Lung (tissue), 12 donors: ENCODE results near the gene PTPRT. TPM values are rescaled to one million over a fixed set of nuclear protein-coding genes. Genes with fewer than 3 reads are reported as not detected.

Experiments used
- ATAC-seq: fragments of 200-7000 bp; cut with Tn5 transposase; one replicate; pipeline ENCODE4 v1.9.1; 2020; ENCODE audit warnings: moderate number of reproducible peaks; ENCODE audit not compliant: insufficient read depth, low FRiP score
- DNase-seq, 3 donors: peaks; one replicate each; pipeline ENCODE4 v3.0.0-alpha.2; 2013 to 2017
- H3K27ac ChIP-seq, 2 donors: one replicate each; pipeline ENCODE4 v1.5.1; 2013; ENCODE audit warnings: mild to moderate bottlenecking in 2 of 2, moderate library complexity in 2 of 2, control low read depth in 1 of 2, inconsistent platforms in 1 of 2, low read depth in 1 of 2, low read length in 1 of 2
- H3K27me3 ChIP-seq, 3 donors: one replicate each; pipeline ENCODE4 v1.5.1; 2013; ENCODE audit warnings: low read length in 2 of 3; ENCODE audit not compliant: control insufficient read depth in 3 of 3, insufficient read depth in 3 of 3
- H3K36me3 ChIP-seq, 4 donors: one replicate each; pipeline ENCODE4 v1.5.1; 2013; ENCODE audit warnings: low read length in 4 of 4, mild to moderate bottlenecking in 1 of 4, moderate library complexity in 1 of 4; ENCODE audit not compliant: control insufficient read depth in 4 of 4, insufficient read depth in 4 of 4
- H3K4me1 ChIP-seq, 5 donors: one replicate each; pipeline ENCODE4 v1.5.1; 2013; ENCODE audit warnings: low read length in 5 of 5, mild to moderate bottlenecking in 2 of 5, moderate library complexity in 1 of 5; ENCODE audit not compliant: control insufficient read depth in 5 of 5, insufficient read depth in 5 of 5
- H3K4me3 ChIP-seq: one replicate; pipeline ENCODE4 v1.5.1; 2013; ENCODE audit warnings: mild to moderate bottlenecking, control low read depth, moderate library complexity
- H3K9ac ChIP-seq, 2 donors: one replicate each; pipeline ENCODE4 v1.5.1; 2013; ENCODE audit warnings: low read length in 2 of 2, control low read depth in 1 of 2; ENCODE audit not compliant: insufficient read depth in 1 of 2
- H3K9me3 ChIP-seq, 4 donors: one replicate each; pipeline ENCODE4 v1.5.1; 2013; ENCODE audit warnings: low read length in 3 of 4, mild to moderate bottlenecking in 1 of 4, moderate library complexity in 1 of 4; ENCODE audit not compliant: control insufficient read depth in 4 of 4, insufficient read depth in 3 of 4
- WGBS, 2 donors: extraction: QIAGEN DNeasy Blood & Tissue Kit; methylation state at CpG; one replicate each; pipeline ENCODE4 v1.1.7; 2013; 5-methylcytosine and 5-hydroxymethylcytosine counted together
- polyA plus RNA-seq, 2 donors: library from polyadenylated mRNA; stranded (reverse); fragments of 200-250 nt; gene quantifications; one replicate each; pipeline ENCODE4 v1.2.1, GENCODE V29; 2013
- total RNA-seq, 2 donors: library from RNA; depleted of rRNA in 1 of 2; stranded (reverse); fragments of >200 nt in 1 of 2; gene quantifications; one replicate each; pipeline ENCODE4 v1.2.1, GENCODE V29; 2014 to 2021
- TF ChIP-seq, protein P1 (sequence below): IDR thresholded peaks from 2 replicates; pipeline ENCODE4 v1.5.1; 2012; ENCODE audit warnings: mild to moderate bottlenecking; ENCODE audit errors: control extremely low read depth, extremely low read depth
- donor health status: control.
- donor health status: control.
- donor health status: Bipolar disorder and iron deficiency.
- donor health status: healthy.
- donor health status: DM: yes; HTN: yes; CAD: no.

The PTPRT gene
- total and polyA plus RNA-seq, 4 donors: 0.37 to 13.8 (median 6.1) TPM

DNA sequence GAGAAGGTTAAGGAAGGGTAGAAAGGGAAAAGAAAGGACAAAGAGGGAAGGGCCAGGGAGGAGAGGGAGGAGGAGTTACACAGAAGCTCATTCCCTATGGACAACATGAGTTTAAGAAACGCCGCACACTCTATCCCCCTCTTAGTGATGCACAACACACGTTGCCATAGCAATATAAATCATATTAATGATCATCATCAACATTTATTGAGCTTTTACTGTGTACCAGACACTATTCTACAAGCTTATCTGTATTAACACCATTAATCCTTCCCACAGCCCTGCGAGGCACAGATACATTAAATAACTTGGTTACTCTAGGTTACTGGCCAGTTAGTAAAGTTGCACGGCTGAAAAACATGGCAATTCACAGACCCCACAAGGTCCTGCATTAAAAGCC lies 234.8 kb downstream of the PTPRT start:
- no peak for ATAC-seq
- TF ChIP-seq, protein P1, sequence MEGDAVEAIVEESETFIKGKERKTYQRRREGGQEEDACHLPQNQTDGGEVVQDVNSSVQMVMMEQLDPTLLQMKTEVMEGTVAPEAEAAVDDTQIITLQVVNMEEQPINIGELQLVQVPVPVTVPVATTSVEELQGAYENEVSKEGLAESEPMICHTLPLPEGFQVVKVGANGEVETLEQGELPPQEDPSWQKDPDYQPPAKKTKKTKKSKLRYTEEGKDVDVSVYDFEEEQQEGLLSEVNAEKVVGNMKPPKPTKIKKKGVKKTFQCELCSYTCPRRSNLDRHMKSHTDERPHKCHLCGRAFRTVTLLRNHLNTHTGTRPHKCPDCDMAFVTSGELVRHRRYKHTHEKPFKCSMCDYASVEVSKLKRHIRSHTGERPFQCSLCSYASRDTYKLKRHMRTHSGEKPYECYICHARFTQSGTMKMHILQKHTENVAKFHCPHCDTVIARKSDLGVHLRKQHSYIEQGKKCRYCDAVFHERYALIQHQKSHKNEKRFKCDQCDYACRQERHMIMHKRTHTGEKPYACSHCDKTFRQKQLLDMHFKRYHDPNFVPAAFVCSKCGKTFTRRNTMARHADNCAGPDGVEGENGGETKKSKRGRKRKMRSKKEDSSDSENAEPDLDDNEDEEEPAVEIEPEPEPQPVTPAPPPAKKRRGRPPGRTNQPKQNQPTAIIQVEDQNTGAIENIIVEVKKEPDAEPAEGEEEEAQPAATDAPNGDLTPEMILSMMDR: no peak

DNA sequence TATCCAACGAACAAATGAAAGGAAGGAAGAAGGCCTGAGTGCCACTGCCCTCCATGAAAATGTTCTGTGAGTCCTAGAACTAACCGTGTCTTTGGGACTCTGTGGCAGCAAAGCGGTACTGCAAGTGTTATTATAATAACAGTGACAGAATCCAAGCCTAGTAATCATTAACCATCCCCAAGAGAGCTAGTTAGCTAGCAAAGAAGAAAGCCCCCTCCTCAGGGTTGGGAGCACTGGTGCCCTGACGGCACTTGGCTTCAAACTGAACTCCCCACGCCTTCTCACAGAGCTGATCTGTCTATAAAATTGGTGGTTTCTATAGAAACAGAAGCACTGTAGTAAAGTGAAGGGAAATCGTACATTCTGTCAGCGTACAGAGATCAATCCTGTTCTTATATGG lies 239.8 kb downstream of the PTPRT start:
- no peak overlapping the region for H3K9ac ChIP-seq
- DNase-seq (peak in 2 of 3 donors; percentile 6 to 54), ATAC-seq (no peak)

More for the DNA sequence above, 234.8 kb downstream of the PTPRT start:
- peaks cover 0 to 4% (median 0%) of the 10 kb centered on the region in 3 donors for H3K27me3 ChIP-seq
- no peaks in the 10 kb centered on the region for H3K4me1 ChIP-seq
- H3K9me3 ChIP-seq: peaks cover 0 to 6% (median 0%) of the 10 kb centered on the region in 4 donors
- H3K27ac ChIP-seq: no peak overlapping the region
- H3K4me3 ChIP-seq: no peak overlapping the region
- WGBS, 2 donors: 63 to 75% methylated on average over 5 of the region's 5 CpGs
- DNase-seq: no peak
- H3K36me3 ChIP-seq: no peaks in the 10 kb centered on the region
- no peak overlapping the region for H3K9ac ChIP-seq

DNA sequence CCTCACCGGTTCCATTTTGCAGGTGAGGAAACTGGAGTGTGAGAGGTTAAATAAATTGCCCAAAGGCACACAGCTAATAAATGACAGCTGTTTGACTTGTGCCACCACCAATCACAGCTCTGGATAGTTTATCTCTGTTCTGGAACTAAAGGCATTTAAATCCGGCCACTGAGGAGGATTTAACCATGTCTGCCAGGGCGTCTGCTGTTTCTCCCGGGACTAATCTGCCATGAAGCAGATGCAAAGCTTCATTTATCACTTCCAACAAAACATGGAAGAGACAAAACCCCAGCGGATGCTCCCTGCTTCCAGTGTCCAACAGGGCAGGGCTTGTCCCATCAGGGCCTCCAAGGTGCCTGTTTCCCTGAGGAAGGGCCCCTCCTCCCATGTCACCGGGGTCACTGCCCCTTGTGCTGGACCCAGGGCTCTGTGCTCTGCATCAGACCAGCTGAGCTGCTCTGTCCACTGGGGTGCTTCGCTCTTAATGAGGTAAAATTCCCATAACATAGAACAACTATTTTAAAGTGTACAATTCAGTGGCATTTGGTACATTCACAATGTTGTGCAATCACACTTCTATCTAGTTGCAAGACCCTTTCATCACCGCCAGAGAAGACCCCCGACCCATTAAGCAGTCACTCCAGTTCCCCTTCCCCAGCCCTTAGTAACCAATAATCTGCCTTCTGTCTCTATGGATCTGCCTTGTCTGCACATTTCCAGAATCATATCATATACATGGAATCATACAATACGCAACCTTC lies 244.3 kb downstream of the PTPRT start:
- Histone ChIP-seq H3K4me1 (peaks cover 0 to 11% (median 0%) of the 10 kb centered on the region in 5 donors), H3K4me3 (no peak overlapping the region), H3K9me3 (peaks cover 0 to 13% (median 2%) of the 10 kb centered on the region in 4 donors), H3K27ac (no peak overlapping the region), H3K9ac (no peak overlapping the region), H3K27me3 (peaks cover 0 to 2% (median 0%) of the 10 kb centered on the region in 3 donors), H3K36me3 (no peaks in the 10 kb centered on the region)
- TF ChIP-seq, protein P1: no peak
- DNase-seq (peak; percentile 63 to 92 (median 83)), ATAC-seq (no peak)
- 57 to 66% methylated on average over 10 of the region's 10 CpGs for whole genome bisulfite sequencing, 2 donors

More for the DNA sequence above, 239.8 kb downstream of the PTPRT start:
- TF ChIP-seq, protein P1: no peak
- H3K9me3 ChIP-seq: peaks cover 0 to 11% (median 2%) of the 10 kb centered on the region in 4 donors
- no peaks in the 10 kb centered on the region for H3K36me3 ChIP-seq
- WGBS, 2 donors: 64 to 80% methylated on average over 7 of the region's 7 CpGs
- H3K27me3 ChIP-seq: peaks cover 0 to 4% (median 0%) of the 10 kb centered on the region in 3 donors
- peaks cover 0 to 11% (median 0%) of the 10 kb centered on the region in 5 donors for H3K4me1 ChIP-seq
- H3K4me3 ChIP-seq: no peak overlapping the region
- H3K27ac ChIP-seq: no peak overlapping the region
